ENCODE data around the gene ADAMTS12.

DNA sequence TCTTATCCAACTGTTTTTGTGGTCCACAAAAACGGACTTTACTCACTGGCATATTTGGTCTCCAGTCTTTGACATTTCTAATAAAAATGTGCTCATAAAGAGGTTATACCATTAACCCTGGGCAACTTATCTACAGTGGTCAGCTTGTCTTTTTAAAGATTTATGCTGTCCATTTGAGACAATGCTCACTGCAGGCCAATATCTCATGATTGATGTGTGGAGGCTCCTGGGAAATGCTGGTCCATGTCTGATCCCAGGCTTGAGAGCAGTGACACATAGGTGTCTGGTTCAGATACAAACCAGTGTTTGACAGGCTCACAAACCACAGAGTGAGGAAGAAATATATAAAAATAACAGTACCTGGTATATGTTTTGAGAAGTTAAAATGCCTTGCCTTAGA lies 270.3 kb downstream of the ADAMTS12 start:
- TF ChIP-seq CTCF (optimal IDR thresholded peaks at IDR 0.05 in 1 of 3, IDR thresholded peaks at IDR 0.05 in 1 of 3, conservative IDR thresholded peaks at IDR 0.05 in 1 of 3; ENCODE audit: extremely low read depth in 1 of 3, insufficient read depth in 2 of 3, low read length in 3 of 3) (no peak), EZH2 (IDR thresholded peaks at IDR 0.05; ENCODE audit: low read length) (no peak)
